Parathyroid adenoma (tissue), 2 donors: ENCODE results near the gene BAG1.

Experiments
- H2AFZ ChIP-seq: fragments of 300-600 bp; sonication (generic); one replicate; pipeline ENCODE4 v1.7.0; 2017; ENCODE audit warnings: antibody characterized with exemption, mild to moderate bottlenecking
- H3K27ac ChIP-seq: fragments of 300-600 bp; sonication (generic); one replicate; pipeline ENCODE4 v1.7.0; 2017
- H3K27me3 ChIP-seq: fragments of 300-600 bp; sonication (generic); one replicate; pipeline ENCODE4 v1.7.0; 2017; ENCODE audit warnings: low read length; ENCODE audit not compliant: control insufficient read depth, insufficient read depth
- H3K36me3 ChIP-seq: fragments of 300-600 bp; sonication (generic); one replicate; pipeline ENCODE4 v1.7.0; 2017; ENCODE audit warnings: low read length; ENCODE audit not compliant: control insufficient read depth, insufficient read depth
- H3K4me1 ChIP-seq: fragments of 300-600 bp; sonication (generic); one replicate; pipeline ENCODE4 v1.7.0; 2017; ENCODE audit warnings: control low read depth
- H3K4me2 ChIP-seq: fragments of 300-600 bp; sonication (generic); one replicate; pipeline ENCODE4 v1.7.0; 2017; ENCODE audit warnings: low read length
- H3K4me3 ChIP-seq: fragments of 300-600 bp; sonication (generic); one replicate; pipeline ENCODE4 v1.7.0; 2017; ENCODE audit warnings: low read depth, low read length
- H3K79me2 ChIP-seq: fragments of 300-600 bp; sonication (generic); one replicate; pipeline ENCODE4 v1.7.0; 2017; ENCODE audit warnings: control low read depth
- H3K9ac ChIP-seq: fragments of 300-600 bp; sonication (generic); one replicate; pipeline ENCODE4 v1.7.0; 2017; ENCODE audit warnings: mild to moderate bottlenecking
- H3K9me3 ChIP-seq: fragments of 300-600 bp; sonication (generic); one replicate; pipeline ENCODE4 v1.7.0; 2017; ENCODE audit warnings: low read length; ENCODE audit not compliant: control insufficient read depth
- CTCF ChIP-seq: fragments of 300-600 bp; sonication (generic); IDR thresholded peaks from one replicate; pipeline ENCODE4 v1.7.0; 2017; ENCODE audit warnings: antibody characterized with exemption, mild to moderate bottlenecking
- donor health status: primary hyperparathyroidism.

The BAG1 gene

GRCh38 chr9:33294670-33295432, 30.3 kb upstream of the BAG1 start:
- peaks cover 6% of the 10 kb centered on the region for H3K4me1 ChIP-seq
- no peaks in the 10 kb centered on the region for H3K36me3 ChIP-seq
- no peak overlapping the region for H3K9ac ChIP-seq
- H3K79me2 ChIP-seq: peaks cover 24% of the 10 kb centered on the region
- no peak for TF ChIP-seq CTCF
- no peak overlapping the region for H2AFZ ChIP-seq
- H3K27me3 ChIP-seq: no peaks in the 10 kb centered on the region
- no peak overlapping the region for H3K4me3 ChIP-seq
- no peak overlapping the region for H3K27ac ChIP-seq
- no peak overlapping the region for H3K4me2 ChIP-seq
- no peaks in the 10 kb centered on the region for H3K9me3 ChIP-seq

- no peak for TF ChIP-seq CTCF
- Histone ChIP-seq H3K9ac (no peak overlapping the region), H3K4me1 (peaks cover 6% of the 10 kb centered on the region), H3K36me3 (no peaks in the 10 kb centered on the region), H3K4me2 (no peak overlapping the region), H3K9me3 (no peaks in the 10 kb centered on the region), H3K79me2 (peaks cover 24% of the 10 kb centered on the region), H2AFZ (no peak overlapping the region), H3K27ac (no peak overlapping the region), H3K27me3 (no peaks in the 10 kb centered on the region), H3K4me3 (no peak overlapping the region)
Observed at GRCh38 chr9:33293782-33294181, 29.3 kb upstream of the BAG1 start.

GRCh38 chr9:33291901-33292300, 27.4 kb upstream of the BAG1 start:
- Histone ChIP-seq H3K4me1 (peaks cover 2% of the 10 kb centered on the region), H3K36me3 (no peaks in the 10 kb centered on the region), H2AFZ (no peak overlapping the region), H3K27me3 (no peaks in the 10 kb centered on the region), H3K79me2 (peaks cover 24% of the 10 kb centered on the region), H3K27ac (no peak overlapping the region), H3K9ac (no peak overlapping the region), H3K9me3 (no peaks in the 10 kb centered on the region), H3K4me3 (no peak overlapping the region), H3K4me2 (no peak overlapping the region)
- no peak for TF ChIP-seq CTCF

GRCh38 chr9:33291031-33291397, 26.5 kb upstream of the BAG1 start:
- Histone ChIP-seq H3K27me3 (no peaks in the 10 kb centered on the region), H3K79me2 (peaks cover 17% of the 10 kb centered on the region), H3K4me2 (peak overlapping the region; percentile 88), H3K9me3 (no peaks in the 10 kb centered on the region), H2AFZ (peak overlapping the region; percentile 85), H3K36me3 (no peaks in the 10 kb centered on the region), H3K9ac (peak overlapping the region; percentile 87), H3K4me1 (peaks cover 4% of the 10 kb centered on the region), H3K4me3 (peak overlapping the region; percentile 98), H3K27ac (peak overlapping the region; percentile 99)
- no peak for TF ChIP-seq CTCF
